Bronchial epithelial cell (primary cell): ENCODE results near the gene FXN. TPM values are rescaled to one million over a fixed set of nuclear protein-coding genes. Genes with fewer than 3 reads are reported as not detected.
"Not testable (repeated sequence)": the region's sequence is repeated elsewhere in the genome, so short reads cannot be mapped to it uniquely, and the experiment has no call there.

Source experiments
- DNase-seq: peaks from one replicate; pipeline ENCODE4 v3.0.0-alpha.2; 2010; ENCODE audit warnings: low read depth
- FAIRE-seq: peaks from 2 replicates; lab custom pipeline; 2011; peaks lifted over from hg19 to GRCh38; lab: Jason Lieb, UNC
- H3K27me3 ChIP-seq: 2 replicates; pipeline ENCODE4 v1.5.1; 2011; ENCODE audit warnings: low read length; ENCODE audit not compliant: control insufficient read depth, insufficient read depth
- H3K36me3 ChIP-seq: 2 replicates; pipeline ENCODE4 v1.5.1; 2011; ENCODE audit warnings: low read length; ENCODE audit not compliant: control insufficient read depth, insufficient read depth
- H3K4me3 ChIP-seq: 2 replicates; pipeline ENCODE4 v1.5.1; 2011; ENCODE audit warnings: mild to moderate bottlenecking, low read depth, low read length, control low read depth
- CTCF ChIP-seq: IDR thresholded peaks from 2 replicates; pipeline ENCODE4 v1.5.1; 2011; ENCODE audit warnings: mild to moderate bottlenecking, moderate library complexity, low read length, control low read depth, inconsistent platforms; ENCODE audit not compliant: insufficient read depth, severe bottlenecking
- total RNA-seq: library from RNA; depleted of rRNA; stranded (reverse); fragments of >200 nt; gene quantifications from 2 replicates; pipeline ENCODE4 v1.2.1, GENCODE V29; 2014

FXN gene
- total RNA-seq, 1 donor from 2014 or later: 2.9 TPM

GRCh38 chr9:69090140-69090750, 54.7 kb downstream of the FXN start:
- TF ChIP-seq CTCF: no peak
- Histone ChIP-seq H3K27me3 (no peaks in the 10 kb centered on the region), H3K36me3 (no peaks in the 10 kb centered on the region), H3K4me3 (no peak overlapping the region)
- FAIRE-seq (no peak), DNase-seq (no peak)

GRCh38 chr9:69090946-69091345, 55.4 kb downstream of the FXN start:
- Histone ChIP-seq H3K27me3 (no peaks in the 10 kb centered on the region), H3K36me3 (no peaks in the 10 kb centered on the region), H3K4me3 (no peak overlapping the region)
- FAIRE-seq (no peak), DNase-seq (no peak)
- TF ChIP-seq CTCF: no peak

GRCh38 chr9:69093471-69094103, 58.0 kb downstream of the FXN start:
- no peak for DNase-seq
- FAIRE-seq: no peak
- no peaks in the 10 kb centered on the region for H3K27me3 ChIP-seq
- no peaks in the 10 kb centered on the region for H3K36me3 ChIP-seq
- no peak overlapping the region for H3K4me3 ChIP-seq
- TF ChIP-seq CTCF: no peak

GRCh38 chr9:69094361-69095135, 59.0 kb downstream of the FXN start:
- not testable (repeated sequence) for H3K27me3 ChIP-seq, FAIRE-seq, DNase-seq, H3K36me3 ChIP-seq, H3K4me3 ChIP-seq

- Histone ChIP-seq H3K27me3 (no peaks in the 10 kb centered on the region), H3K36me3 (no peaks in the 10 kb centered on the region), H3K4me3 (no peak overlapping the region)
- FAIRE-seq: no peak
- peak; percentile 97 for DNase-seq
- TF ChIP-seq CTCF: no peak
Observed at GRCh38 chr9:69097064-69097463, 61.5 kb downstream of the FXN start.

- no peak for TF ChIP-seq CTCF
- no peaks in the 10 kb centered on the region for H3K27me3 ChIP-seq
- FAIRE-seq: no peak
- no peaks in the 10 kb centered on the region for H3K36me3 ChIP-seq
- H3K4me3 ChIP-seq: no peak overlapping the region
- DNase-seq: no peak
Observed at GRCh38 chr9:69097923-69098593, 62.5 kb downstream of the FXN start.

- H3K27me3 ChIP-seq, DNase-seq, FAIRE-seq, H3K4me3 ChIP-seq, H3K36me3 ChIP-seq: not testable (repeated sequence)
Observed at GRCh38 chr9:69103348-69103996, 67.9 kb downstream of the FXN start.
